HepG2 (cell line): ENCODE measurements around the gene MTHFD2L. TPM values are rescaled to one million over a fixed set of nuclear protein-coding genes. Genes with fewer than 3 reads are reported as not detected.
A peak's percentile ranks its signal among the peaks of the same experiment; 100 is the strongest.

Source experiments
- CBX2 ChIP-seq, 2 experiments: fragments of 200-600 bp in 1 of 2; sonication (generic); formaldehyde crosslinking in 1 of 2; IDR thresholded peaks; 2 replicates each; pipeline versions ENCODE4 v1.7.0 to v1.8.1; 2018 to 2022; ENCODE audit warnings: low read depth in 2 of 2, low read length in 1 of 2, mild to moderate bottlenecking in 1 of 2, missing genetic modification reagents in 1 of 2
- GFI1 ChIP-seq: sonication (generic); formaldehyde crosslinking; IDR thresholded peaks from 2 replicates; pipeline ENCODE4 v1.5.0; 2020; ENCODE audit warnings: missing genetic modification reagents, mild to moderate bottlenecking, borderline replicate concordance
- JUN ChIP-seq: sonication (generic); formaldehyde crosslinking; IDR thresholded peaks from 2 replicates; pipeline ENCODE4 v1.4.0; 2020; ENCODE audit warnings: mild to moderate bottlenecking, missing genetic modification reagents
- KIAA2018 ChIP-seq: sonication (generic); formaldehyde crosslinking; IDR thresholded peaks from 2 replicates; pipeline ENCODE4 v1.5.0; 2020; ENCODE audit warnings: mild to moderate bottlenecking, missing genetic modification reagents, borderline replicate concordance
- PHF5A ChIP-seq: IDR thresholded peaks from one replicate; pipeline ENCODE4 v1.6.1; 2018; ENCODE audit warnings: low read depth, missing genetic modification reagents; ENCODE audit not compliant: unreplicated experiment
- ZBTB43 ChIP-seq: sonication (generic); formaldehyde crosslinking; conservative IDR thresholded peaks from 2 replicates; pipeline ENCODE4 v1.4.0; 2020; ENCODE audit warnings: missing genetic modification reagents
- ZHX2 ChIP-seq, 2 experiments: sonication (generic) in 1 of 2; formaldehyde crosslinking in 1 of 2; IDR thresholded peaks; 2 replicates each; pipeline versions ENCODE4 v1.6.1 to v1.9.0; 2014 to 2022; ENCODE audit warnings: antibody characterized with exemption in 1 of 2, borderline replicate concordance in 1 of 2, inconsistent platforms in 1 of 2, low read depth in 1 of 2, missing genetic modification reagents in 1 of 2
- ZMYM4 ChIP-seq: sonication (generic); formaldehyde crosslinking; IDR thresholded peaks from 2 replicates; pipeline ENCODE4 v1.8.1; 2023; ENCODE audit warnings: mild to moderate bottlenecking, missing genetic modification reagents
- ZNF660 ChIP-seq: sonication (generic); formaldehyde crosslinking; IDR thresholded peaks from 2 replicates; pipeline ENCODE4 v1.5.1; 2020; ENCODE audit warnings: mild to moderate bottlenecking, low read depth, missing genetic modification reagents, borderline replicate concordance
- ZNF780A ChIP-seq: sonication (generic); formaldehyde crosslinking; IDR thresholded peaks from 2 replicates; pipeline ENCODE4 v1.8.0; 2022; ENCODE audit warnings: mild to moderate bottlenecking, missing genetic modification reagents, moderate library complexity
- ZSCAN12 ChIP-seq: sonication (generic); formaldehyde crosslinking; IDR thresholded peaks from 2 replicates; pipeline ENCODE4 v1.9.0; 2021; ENCODE audit warnings: mild to moderate bottlenecking, missing genetic modification reagents
- polyA plus RNA-seq, 8 experiments: library from polyadenylated mRNA; depleted of rRNA in 3 of 8; stranded (reverse) in 7 of 8; unstranded in 1 of 8; fragments of >200 nt; fragmentation: Illumina TruSeq in 4 of 8; extraction: Trizol in 4 of 8; gene quantifications; 2 replicates each; pipeline versions ENCODE4 v1.2.1 to v1.2.3, GENCODE V29; 2011 to 2016; ENCODE audit warnings: low read depth in 4 of 8, missing spikeins in 1 of 8, mixed read lengths in 1 of 8; ENCODE audit not compliant: insufficient read depth in 1 of 8
- total RNA-seq, 5 experiments: library from RNA; depleted of rRNA; stranded (reverse); fragments of >200 nt; fragmentation: Illumina TruSeq; extraction: Trizol; gene quantifications; 2 replicates each; pipeline ENCODE4 v1.2.3, GENCODE V29; 2016; ENCODE audit warnings: low read depth in 1 of 5

The MTHFD2L gene
- total and polyA plus RNA-seq, 2 of the 13 experiments (the other 11 are each of a cell fraction or from before 2014, with no cell fraction given), result 10.5 to 14.9 TPM

- TF ChIP-seq ZHX2 (IDR thresholded peaks at IDR 0.05; ENCODE audit: low read depth) (peak; percentile 59; the same call in 1 of the 2 replicates), ZHX2 (CRISPR knock-in tag; IDR thresholded peaks at IDR 0.05; ENCODE audit: borderline replicate concordance) (peak; percentile 59; the same call in 1 of the 2 replicates), GFI1 (CRISPR knock-in tag) (peak; percentile 64; the same call in 1 of the 2 replicates), PHF5A (CRISPR knock-in tag) (peak; percentile 50), ZSCAN12 (CRISPR knock-in tag) (no peak), ZNF660 (CRISPR knock-in tag) (no peak), ZMYM4 (CRISPR knock-in tag) (peak; percentile 94), CBX2 (IDR thresholded peaks at IDR 0.05; ENCODE audit: low read depth, low read length) (no peak), CBX2 (CRISPR knock-in tag; IDR thresholded peaks at IDR 0.05; ENCODE audit: low read depth) (no peak), KIAA2018 (no peak), ZNF780A (CRISPR knock-in tag) (no peak), ZBTB43 (CRISPR knock-in tag) (0 out of 2 replicates have a peak, but pooled peaks have one; percentile 32), JUN (CRISPR knock-in tag) (no peak)
Observed at GRCh38 chr4:74157561-74158465, at the start of gene MTHFD2L (continued).
